22Rv1 (cell line): ENCODE measurements around the gene KANSL1.
"Not testable (repeated sequence)": the region's sequence is repeated elsewhere in the genome, so short reads cannot be mapped to it uniquely, and the experiment has no call there.

Experiments
- H3K27ac ChIP-seq: fragments of 450-650 bp; 2 replicates; pipeline ENCODE4 v1.5.1; 2017
- CTCF ChIP-seq: fragments of 450-650 bp; IDR thresholded peaks from 2 replicates; pipeline ENCODE4 v1.5.1; 2017; ENCODE audit warnings: mild to moderate bottlenecking
- ZFX ChIP-seq: fragments of 450-650 bp; IDR thresholded peaks from 2 replicates; pipeline ENCODE4 v1.6.1; 2017; ENCODE audit warnings: antibody characterized with exemption, borderline replicate concordance

The KANSL1 gene

GRCh38 chr17:46108120-46108519 is 85.1 kb downstream of the KANSL1 start:
- peak overlapping the region; percentile 31 for H3K27ac ChIP-seq
- no peak for TF ChIP-seq CTCF
- TF ChIP-seq ZFX: no peak

GRCh38 chr17:46106966-46107644 is 86.1 kb downstream of the KANSL1 start:
- H3K27ac ChIP-seq: no peak overlapping the region
- no peak for TF ChIP-seq CTCF
- TF ChIP-seq ZFX: no peak

GRCh38 chr17:46102806-46103205 is 90.4 kb downstream of the KANSL1 start:
- H3K27ac ChIP-seq: not testable (repeated sequence)

GRCh38 chr17:46101785-46102617 is 91.2 kb downstream of the KANSL1 start:
- H3K27ac ChIP-seq: not testable (repeated sequence)

GRCh38 chr17:46100590-46100989 is 92.6 kb downstream of the KANSL1 start:
- peak overlapping the region; percentile 25 for H3K27ac ChIP-seq
- TF ChIP-seq ZFX (no peak), CTCF (no peak)

- TF ChIP-seq CTCF: no peak
- no peak for TF ChIP-seq ZFX
- peak overlapping the region; percentile 25 for H3K27ac ChIP-seq
Measured at GRCh38 chr17:46099865-46100264, 93.4 kb downstream of the KANSL1 start.

- H3K27ac ChIP-seq: no peak overlapping the region
- TF ChIP-seq CTCF (no peak), ZFX (no peak)
Measured at GRCh38 chr17:46097497-46097896, 95.7 kb downstream of the KANSL1 start.

GRCh38 chr17:46092991-46093390 is 100.2 kb downstream of the KANSL1 start:
- H3K27ac ChIP-seq: no peak overlapping the region
- TF ChIP-seq ZFX: no peak
- no peak for TF ChIP-seq CTCF
